HG03558 (cell line): ENCODE results near the gene MTF2.
A peak's percentile ranks its signal among the peaks of the same experiment; 100 is the strongest.
"Not testable (repeated sequence)": the region's sequence is repeated elsewhere in the genome, so short reads cannot be mapped to it uniquely, and the experiment has no call there.

Experiments used
- ATAC-seq: cut with Tn5 transposase; IDR thresholded peaks from one replicate; pipeline ENCODE4 v1.9.1; 2021; ENCODE audit warnings: moderate number of reproducible peaks; ENCODE audit not compliant: unreplicated experiment; ENCODE audit errors: extremely low read depth

The MTF2 gene

GRCh38 chr1:93078986-93079654, at the start of gene MTF2:
Gene MTF2, plus strand, starts transcription at chr1:93079283. Its CDS starts 244 bp downstream, at chr1:93079527.
- ATAC-seq: peak; percentile 52

- no peak for ATAC-seq
Measured at GRCh38 chr1:93029317-93029716, 49.8 kb upstream of the MTF2 start.

- ATAC-seq: not testable (repeated sequence)
Measured at GRCh38 chr1:93030191-93030590, 48.9 kb upstream of the MTF2 start.

GRCh38 chr1:93031711-93032110, 47.4 kb upstream of the MTF2 start:
- no peak for ATAC-seq

- ATAC-seq: no peak
Measured at GRCh38 chr1:93033029-93033428, 46.1 kb upstream of the MTF2 start.

- ATAC-seq: peak; percentile 73
Measured at GRCh38 chr1:93033785-93034184, 45.3 kb upstream of the MTF2 start.

- ATAC-seq: no peak
Measured at GRCh38 chr1:93034397-93034796, 44.7 kb upstream of the MTF2 start.

- no peak for ATAC-seq
Measured at GRCh38 chr1:93036672-93037071, 42.4 kb upstream of the MTF2 start.

- peak; percentile 84 for ATAC-seq
Measured at GRCh38 chr1:93042187-93043056, 36.7 kb upstream of the MTF2 start.

GRCh38 chr1:93043057-93043557, 36.0 kb upstream of the MTF2 start:
- no peak for ATAC-seq

GRCh38 chr1:93047618-93048017, 31.5 kb upstream of the MTF2 start:
- ATAC-seq: no peak

- ATAC-seq: no peak
Measured at GRCh38 chr1:93051961-93052360, 27.1 kb upstream of the MTF2 start.

GRCh38 chr1:93056214-93056613, 22.9 kb upstream of the MTF2 start:
- no peak for ATAC-seq

- no peak for ATAC-seq
Measured at GRCh38 chr1:93056649-93057048, 22.4 kb upstream of the MTF2 start.

GRCh38 chr1:93061895-93062792, 16.9 kb upstream of the MTF2 start:
- ATAC-seq: no peak

- ATAC-seq: no peak
Measured at GRCh38 chr1:93076268-93076667, 2.8 kb upstream of the MTF2 start.

- ATAC-seq: no peak
Measured at GRCh38 chr1:93078203-93078602, 880 bp upstream of the MTF2 start.

- ATAC-seq: no peak
Measured at GRCh38 chr1:93078638-93078985, 471 bp upstream of the MTF2 start.

- ATAC-seq: no peak
Measured at GRCh38 chr1:93079685-93080141, 630 bp downstream of the MTF2 start.

- ATAC-seq: peak; percentile 79
Measured at GRCh38 chr1:93080179-93080823, 1.2 kb downstream of the MTF2 start.
